ENCODE data around the gene DCBLD2. TPM values are rescaled to one million over a fixed set of nuclear protein-coding genes. Genes with fewer than 3 reads are reported as not detected.

The DCBLD2 gene
- total and polyA plus RNA-seq, 2 of the 13 experiments (the other 11 are each of a cell fraction or from before 2014, with no cell fraction given) = 43.8 to 56.9 TPM

DNA sequence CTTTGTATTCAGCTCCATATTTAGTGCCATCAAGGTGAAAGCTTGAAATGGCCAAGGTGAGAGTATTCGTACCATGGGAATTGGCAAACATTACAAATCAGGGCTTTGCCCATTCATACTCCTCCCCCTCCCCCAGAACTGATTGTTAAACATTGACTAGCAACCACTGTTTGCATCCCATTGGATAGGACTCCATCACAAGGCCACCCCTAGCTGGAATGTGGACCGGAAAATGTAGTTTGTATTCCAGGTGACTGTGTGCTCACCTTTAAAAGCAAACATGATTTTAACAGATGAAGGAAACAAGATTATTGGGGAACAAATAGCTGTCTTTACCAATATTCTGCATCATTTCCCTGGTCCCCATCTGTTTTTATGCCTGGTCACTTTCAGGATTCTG is 124.2 kb downstream of the DCBLD2 start (continued):
- TF ChIP-seq, protein P1, sequence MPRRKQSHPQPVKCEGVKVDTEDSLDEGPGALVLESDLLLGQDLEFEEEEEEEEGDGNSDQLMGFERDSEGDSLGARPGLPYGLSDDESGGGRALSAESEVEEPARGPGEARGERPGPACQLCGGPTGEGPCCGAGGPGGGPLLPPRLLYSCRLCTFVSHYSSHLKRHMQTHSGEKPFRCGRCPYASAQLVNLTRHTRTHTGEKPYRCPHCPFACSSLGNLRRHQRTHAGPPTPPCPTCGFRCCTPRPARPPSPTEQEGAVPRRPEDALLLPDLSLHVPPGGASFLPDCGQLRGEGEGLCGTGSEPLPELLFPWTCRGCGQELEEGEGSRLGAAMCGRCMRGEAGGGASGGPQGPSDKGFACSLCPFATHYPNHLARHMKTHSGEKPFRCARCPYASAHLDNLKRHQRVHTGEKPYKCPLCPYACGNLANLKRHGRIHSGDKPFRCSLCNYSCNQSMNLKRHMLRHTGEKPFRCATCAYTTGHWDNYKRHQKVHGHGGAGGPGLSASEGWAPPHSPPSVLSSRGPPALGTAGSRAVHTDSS (CRISPR knock-in tag; conservative IDR thresholded peaks at IDR 0.05) = no peak
- TF ChIP-seq GABPA (IDR thresholded peaks at IDR 0.05; ENCODE audit: low read depth, low read length) (no peak), GABPA (CRISPR knock-in tag; IDR thresholded peaks at IDR 0.05; ENCODE audit: low read depth) (peak; percentile 46; the same call in 1 of the 2 replicates), ZNF607 (CRISPR knock-in tag; IDR thresholded peaks at IDR 0.05; ENCODE audit: borderline replicate concordance) (no peak), GTF3A (CRISPR knock-in tag; conservative IDR thresholded peaks at IDR 0.05) (no peak), GABPB1 (CRISPR knock-in tag; IDR thresholded peaks at IDR 0.05) (peak; percentile 22; the same call in 1 of the 2 replicates), RBAK (CRISPR knock-in tag; IDR thresholded peaks at IDR 0.05) (no peak), ZFP37 (CRISPR knock-in tag; IDR thresholded peaks at IDR 0.05; ENCODE audit: borderline replicate concordance) (no peak), HOXA3 (CRISPR knock-in tag; IDR thresholded peaks at IDR 0.05) (peak; percentile 60; the same call in 1 of the 2 replicates), FOXA3 (CRISPR knock-in tag; IDR thresholded peaks at IDR 0.05) (peak; percentile 48), NFYB (CRISPR knock-in tag; IDR thresholded peaks at IDR 0.05) (0 out of 2 replicates have a peak, but pooled peaks have one; percentile 37), EP300 (IDR thresholded peaks at IDR 0.05; ENCODE audit: low read depth in 2 of 2, low read length in 2 of 2) (peak in 1 of 2 experiments; percentile 78; a peak in 2 of 4 replicates), EP300 (CRISPR knock-in tag; IDR thresholded peaks at IDR 0.05; ENCODE audit: borderline replicate concordance) (peak; percentile 62; the same call in 1 of the 2 replicates), KAT8 (CRISPR knock-in tag; IDR thresholded peaks at IDR 0.05) (peak; percentile 33; the same call in 1 of the 2 replicates), FOXA1 (IDR thresholded peaks at IDR 0.05) (no peak), FOXA1 (CRISPR knock-in tag; IDR thresholded peaks at IDR 0.05) (peak; percentile 53), RXRA (CRISPR knock-in tag; IDR thresholded peaks at IDR 0.05) (peak; percentile 34; the same call in 1 of the 2 replicates), CEBPG (CRISPR knock-in tag; IDR thresholded peaks at IDR 0.05) (peak; percentile 28; the same call in 1 of the 2 replicates), ZNF563 (CRISPR knock-in tag; IDR thresholded peaks at IDR 0.05) (no peak), HOXD1 (CRISPR knock-in tag; IDR thresholded peaks at IDR 0.05) (no peak)
- TF ChIP-seq, protein P2, sequence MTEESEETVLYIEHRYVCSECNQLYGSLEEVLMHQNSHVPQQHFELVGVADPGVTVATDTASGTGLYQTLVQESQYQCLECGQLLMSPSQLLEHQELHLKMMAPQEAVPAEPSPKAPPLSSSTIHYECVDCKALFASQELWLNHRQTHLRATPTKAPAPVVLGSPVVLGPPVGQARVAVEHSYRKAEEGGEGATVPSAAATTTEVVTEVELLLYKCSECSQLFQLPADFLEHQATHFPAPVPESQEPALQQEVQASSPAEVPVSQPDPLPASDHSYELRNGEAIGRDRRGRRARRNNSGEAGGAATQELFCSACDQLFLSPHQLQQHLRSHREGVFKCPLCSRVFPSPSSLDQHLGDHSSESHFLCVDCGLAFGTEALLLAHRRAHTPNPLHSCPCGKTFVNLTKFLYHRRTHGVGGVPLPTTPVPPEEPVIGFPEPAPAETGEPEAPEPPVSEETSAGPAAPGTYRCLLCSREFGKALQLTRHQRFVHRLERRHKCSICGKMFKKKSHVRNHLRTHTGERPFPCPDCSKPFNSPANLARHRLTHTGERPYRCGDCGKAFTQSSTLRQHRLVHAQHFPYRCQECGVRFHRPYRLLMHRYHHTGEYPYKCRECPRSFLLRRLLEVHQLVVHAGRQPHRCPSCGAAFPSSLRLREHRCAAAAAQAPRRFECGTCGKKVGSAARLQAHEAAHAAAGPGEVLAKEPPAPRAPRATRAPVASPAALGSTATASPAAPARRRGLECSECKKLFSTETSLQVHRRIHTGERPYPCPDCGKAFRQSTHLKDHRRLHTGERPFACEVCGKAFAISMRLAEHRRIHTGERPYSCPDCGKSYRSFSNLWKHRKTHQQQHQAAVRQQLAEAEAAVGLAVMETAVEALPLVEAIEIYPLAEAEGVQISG (CRISPR knock-in tag; IDR thresholded peaks at IDR 0.05) = peak; percentile 37; the same call in 1 of the 2 replicates
- TF ChIP-seq, protein P3, sequence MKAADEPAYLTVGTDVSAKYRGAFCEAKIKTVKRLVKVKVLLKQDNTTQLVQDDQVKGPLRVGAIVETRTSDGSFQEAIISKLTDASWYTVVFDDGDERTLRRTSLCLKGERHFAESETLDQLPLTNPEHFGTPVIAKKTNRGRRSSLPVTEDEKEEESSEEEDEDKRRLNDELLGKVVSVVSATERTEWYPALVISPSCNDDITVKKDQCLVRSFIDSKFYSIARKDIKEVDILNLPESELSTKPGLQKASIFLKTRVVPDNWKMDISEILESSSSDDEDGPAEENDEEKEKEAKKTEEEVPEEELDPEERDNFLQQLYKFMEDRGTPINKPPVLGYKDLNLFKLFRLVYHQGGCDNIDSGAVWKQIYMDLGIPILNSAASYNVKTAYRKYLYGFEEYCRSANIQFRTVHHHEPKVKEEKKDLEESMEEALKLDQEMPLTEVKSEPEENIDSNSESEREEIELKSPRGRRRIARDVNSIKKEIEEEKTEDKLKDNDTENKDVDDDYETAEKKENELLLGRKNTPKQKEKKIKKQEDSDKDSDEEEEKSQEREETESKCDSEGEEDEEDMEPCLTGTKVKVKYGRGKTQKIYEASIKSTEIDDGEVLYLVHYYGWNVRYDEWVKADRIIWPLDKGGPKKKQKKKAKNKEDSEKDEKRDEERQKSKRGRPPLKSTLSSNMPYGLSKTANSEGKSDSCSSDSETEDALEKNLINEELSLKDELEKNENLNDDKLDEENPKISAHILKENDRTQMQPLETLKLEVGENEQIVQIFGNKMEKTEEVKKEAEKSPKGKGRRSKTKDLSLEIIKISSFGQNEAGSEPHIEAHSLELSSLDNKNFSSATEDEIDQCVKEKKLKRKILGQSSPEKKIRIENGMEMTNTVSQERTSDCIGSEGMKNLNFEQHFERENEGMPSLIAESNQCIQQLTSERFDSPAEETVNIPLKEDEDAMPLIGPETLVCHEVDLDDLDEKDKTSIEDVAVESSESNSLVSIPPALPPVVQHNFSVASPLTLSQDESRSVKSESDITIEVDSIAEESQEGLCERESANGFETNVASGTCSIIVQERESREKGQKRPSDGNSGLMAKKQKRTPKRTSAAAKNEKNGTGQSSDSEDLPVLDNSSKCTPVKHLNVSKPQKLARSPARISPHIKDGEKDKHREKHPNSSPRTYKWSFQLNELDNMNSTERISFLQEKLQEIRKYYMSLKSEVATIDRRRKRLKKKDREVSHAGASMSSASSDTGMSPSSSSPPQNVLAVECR (CRISPR knock-in tag; IDR thresholded peaks at IDR 0.05; ENCODE audit: borderline replicate concordance) = peak; percentile 22; the same call in 1 of the 2 replicates
- TF ChIP-seq, protein P4, sequence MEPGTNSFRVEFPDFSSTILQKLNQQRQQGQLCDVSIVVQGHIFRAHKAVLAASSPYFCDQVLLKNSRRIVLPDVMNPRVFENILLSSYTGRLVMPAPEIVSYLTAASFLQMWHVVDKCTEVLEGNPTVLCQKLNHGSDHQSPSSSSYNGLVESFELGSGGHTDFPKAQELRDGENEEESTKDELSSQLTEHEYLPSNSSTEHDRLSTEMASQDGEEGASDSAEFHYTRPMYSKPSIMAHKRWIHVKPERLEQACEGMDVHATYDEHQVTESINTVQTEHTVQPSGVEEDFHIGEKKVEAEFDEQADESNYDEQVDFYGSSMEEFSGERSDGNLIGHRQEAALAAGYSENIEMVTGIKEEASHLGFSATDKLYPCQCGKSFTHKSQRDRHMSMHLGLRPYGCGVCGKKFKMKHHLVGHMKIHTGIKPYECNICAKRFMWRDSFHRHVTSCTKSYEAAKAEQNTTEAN (CRISPR knock-in tag; conservative IDR thresholded peaks at IDR 0.05) = no peak

Data from HepG2 (cell line).